ENCODE measurements around the gene PUM2. TPM values are rescaled to one million over a fixed set of nuclear protein-coding genes. Genes with fewer than 3 reads are reported as not detected.
A peak's percentile ranks its signal among the peaks of the same experiment; 100 is the strongest.

PUM2 gene
- total RNA-seq, 4 donors from 2014 or later, result 26.0 to 36.4 (median 29.6) TPM

DNA sequence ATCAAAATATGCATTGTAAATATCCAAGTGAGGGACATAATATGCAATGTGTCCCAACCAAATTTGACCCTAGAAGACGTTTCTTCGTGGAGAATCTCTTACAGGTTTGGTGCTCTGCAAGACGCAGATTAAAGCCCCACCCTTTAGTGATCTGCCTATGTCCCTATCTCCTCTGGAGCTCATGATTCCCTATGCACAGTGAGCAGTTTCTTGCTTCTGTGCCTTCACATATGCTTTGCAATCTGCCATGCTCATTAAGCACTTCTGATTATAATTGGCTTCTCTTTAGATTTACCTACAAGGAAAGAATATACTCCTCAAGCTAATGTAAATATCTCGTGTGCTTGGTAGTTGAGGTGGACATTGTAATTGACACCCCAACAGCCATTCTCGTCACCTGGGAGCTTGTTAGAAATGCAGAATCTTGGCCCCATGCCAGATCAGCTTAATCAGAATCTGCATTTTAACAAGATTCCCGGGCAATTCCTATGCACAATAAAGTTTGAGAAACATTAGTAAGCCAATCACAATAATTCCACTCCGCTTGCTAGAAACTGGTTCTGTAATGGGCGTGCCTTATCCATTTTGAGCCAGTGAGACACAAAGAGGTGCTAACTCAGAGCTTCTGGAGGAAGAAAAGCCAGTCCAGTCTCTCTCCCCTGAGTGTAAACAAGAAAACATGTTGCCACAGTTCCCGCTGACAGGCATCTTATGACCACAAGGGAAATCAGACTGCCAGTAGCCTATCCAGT is 2.8 kb upstream of the PUM2 start:
- intact Hi-C loops (cut with DNase I; ENCODE audit: low total_unique reads) (loop anchor here (5.0 kb wide), 1 partner anchor 301 kb away; the partner anchor contains the start of gene LAPTM4A), in situ Hi-C loops (cut with MboI; ENCODE audit: low sequenced_read_pairs in 4 of 4) (loop anchor here in 2 of 4 donors (10.0 to 25.0 kb wide), 2 partner anchors 291 to 609 kb away; no protein-coding TSS in a partner anchor)
- ATAC-seq, result no peak

DNA sequence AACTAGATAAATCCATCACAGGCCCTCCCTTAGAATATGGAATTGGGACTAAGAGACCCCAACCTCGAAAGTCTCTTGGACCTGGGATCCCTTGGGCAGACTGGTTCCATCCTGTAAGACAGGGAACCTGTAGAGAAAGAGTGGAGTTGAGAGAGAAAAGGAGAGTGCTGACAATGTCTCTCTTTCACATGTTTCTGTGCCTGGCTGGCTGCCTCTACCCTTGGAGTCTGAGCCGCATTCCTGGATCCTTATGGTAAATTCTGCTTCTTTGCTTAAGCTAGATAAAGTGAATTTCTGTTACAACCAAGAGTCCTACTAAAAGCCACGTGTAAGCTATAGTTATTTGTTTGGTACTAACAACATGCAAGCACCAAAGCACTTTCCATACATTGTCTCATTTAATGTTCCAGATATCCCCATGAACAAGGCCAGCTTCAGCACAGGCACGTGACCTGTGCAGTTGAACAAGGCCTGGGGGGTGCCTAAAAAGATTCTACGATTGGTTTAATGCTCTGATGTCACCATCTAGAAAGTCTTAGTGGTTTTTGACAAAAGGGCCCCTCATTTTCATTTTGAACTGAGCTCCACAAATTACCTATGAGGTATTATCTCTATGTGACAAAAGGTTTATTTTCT is 2.1 kb upstream of the PUM2 start:
- Histone ChIP-seq H3K4me3 (no peak overlapping the region), H3K9me3 (no peaks in the 10 kb centered on the region), H3K36me3 (no peaks in the 10 kb centered on the region), H3K27ac (peak overlapping the region in 1 of 4 donors; percentile 93), H3K27me3 (no peaks in the 10 kb centered on the region), H3K4me1 (peaks cover 27 to 28% of the 10 kb centered on the region in 2 donors)
- ATAC-seq (no peak), DNase-seq (no peak)
- intact Hi-C loops (cut with DNase I; ENCODE audit: low total_unique reads), result loop anchor here (5.0 kb wide), 1 partner anchor 300 kb away; the partner anchor contains the start of gene LAPTM4A
- TF ChIP-seq CTCF (IDR thresholded peaks at IDR 0.05 in 4 of 5, conservative IDR thresholded peaks at IDR 0.05 in 1 of 5), result no peak
- in situ Hi-C loops (cut with MboI; ENCODE audit: low sequenced_read_pairs in 4 of 4), result loop anchor here in 2 of 4 donors (10.0 to 25.0 kb wide), 2 partner anchors 292 to 610 kb away; no protein-coding TSS in a partner anchor

More for the DNA sequence above, 2.8 kb upstream of the PUM2 start:
- Histone ChIP-seq H3K9me3 (no peaks in the 10 kb centered on the region), H3K27ac (no peak overlapping the region), H3K27me3 (no peaks in the 10 kb centered on the region), H3K36me3 (no peaks in the 10 kb centered on the region), H3K4me1 (peaks cover 21% of the 10 kb centered on the region in 2 donors), H3K4me3 (no peak overlapping the region)
- TF ChIP-seq POLR2A (IDR thresholded peaks at IDR 0.05) (no peak), CTCF (IDR thresholded peaks at IDR 0.05 in 4 of 5, conservative IDR thresholded peaks at IDR 0.05 in 1 of 5) (no peak)
- no peak for DNase-seq

- peaks cover 31 to 33% of the 10 kb centered on the region in 2 donors for H3K4me1 ChIP-seq
Measured at GRCh38 chr2:20352230-20352578, 1.6 kb upstream of the PUM2 start.

More at GRCh38 chr2:20352230-20352578, 1.6 kb upstream of the PUM2 start:
- no peaks in the 10 kb centered on the region for H3K9me3 ChIP-seq
- no peak overlapping the region for H3K4me3 ChIP-seq
- ATAC-seq, result no peak
- no peaks in the 10 kb centered on the region for H3K27me3 ChIP-seq
- no peak for TF ChIP-seq CTCF (IDR thresholded peaks at IDR 0.05 in 4 of 5, conservative IDR thresholded peaks at IDR 0.05 in 1 of 5)
- no peak for TF ChIP-seq POLR2A (IDR thresholded peaks at IDR 0.05)
- in situ Hi-C loops (cut with MboI; ENCODE audit: low sequenced_read_pairs in 4 of 4) (loop anchor here in 2 of 4 donors (10.0 to 25.0 kb wide), 2 partner anchors 293 to 610 kb away; no protein-coding TSS in a partner anchor), intact Hi-C loops (cut with DNase I; ENCODE audit: low total_unique reads) (loop anchor here (5.0 kb wide), 1 partner anchor 300 kb away; the partner anchor contains the start of gene LAPTM4A)
- DNase-seq, result no peak
- H3K36me3 ChIP-seq, result no peaks in the 10 kb centered on the region
- H3K27ac ChIP-seq, result peak overlapping the region; percentile 93 to 99 (median 98)

Data from gastrocnemius medialis (tissue), 4 donors.